ENCODE measurements around the gene TVP23C.
"Not testable (repeated sequence)": the region's sequence is repeated elsewhere in the genome, so short reads cannot be mapped to it uniquely, and the experiment has no call there.

DNA sequence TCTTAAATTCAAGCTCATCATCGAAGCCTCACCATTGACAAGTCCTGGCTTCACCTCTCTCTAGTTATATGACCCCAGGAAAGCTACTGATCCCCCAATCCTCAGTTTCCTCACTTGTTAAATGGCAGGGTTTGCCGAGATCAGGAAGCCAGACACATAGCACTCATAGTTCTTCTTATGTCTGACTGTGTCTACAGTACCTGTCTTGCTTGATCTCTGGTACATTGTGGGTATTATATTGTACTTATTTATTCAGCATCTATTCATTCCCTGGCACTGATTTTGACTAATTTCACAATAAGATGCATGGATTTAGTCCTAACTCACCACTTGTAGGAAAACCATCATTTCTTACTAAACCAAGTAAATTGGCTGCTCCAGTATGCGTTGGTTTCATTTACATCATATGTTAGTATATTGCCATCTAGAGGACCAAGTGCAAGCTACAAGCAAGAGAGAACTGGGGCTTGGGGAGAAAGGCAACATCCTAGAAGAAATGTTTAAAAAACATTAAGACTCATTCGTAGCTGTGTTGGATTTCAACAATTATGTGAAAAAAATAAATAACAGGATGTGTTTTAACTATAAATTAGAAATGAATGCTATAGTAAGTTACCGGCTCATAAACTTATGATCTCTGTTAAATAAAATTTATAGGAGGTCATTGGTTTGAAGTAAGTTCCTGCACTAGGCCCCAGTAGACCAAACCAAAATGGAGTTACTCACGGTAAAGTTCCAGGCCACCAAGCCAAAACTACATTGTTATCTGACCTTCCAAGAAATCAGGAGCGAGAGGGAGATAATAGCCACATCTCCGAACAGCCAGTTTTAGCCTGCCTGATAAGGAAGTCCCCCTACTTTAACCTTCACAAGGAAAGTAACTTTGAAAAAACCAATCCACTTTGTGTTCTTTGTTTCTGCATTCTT, 36.7 kb downstream of the TVP23C start:
- peak; percentile 57 for TF ChIP-seq CTCF (conservative IDR thresholded peaks at IDR 0.05; ENCODE audit: low read depth, low read length)
- TF ChIP-seq EZH2 (IDR thresholded peaks at IDR 0.05; ENCODE audit: borderline replicate concordance, low read depth, low read length, poor library complexity, severe bottlenecking), result not testable (repeated sequence)
